Measurements from ENCODE around the gene C20orf96.
A peak's percentile ranks its signal among the peaks of the same experiment; 100 is the strongest.

Gene C20orf96

DNA sequence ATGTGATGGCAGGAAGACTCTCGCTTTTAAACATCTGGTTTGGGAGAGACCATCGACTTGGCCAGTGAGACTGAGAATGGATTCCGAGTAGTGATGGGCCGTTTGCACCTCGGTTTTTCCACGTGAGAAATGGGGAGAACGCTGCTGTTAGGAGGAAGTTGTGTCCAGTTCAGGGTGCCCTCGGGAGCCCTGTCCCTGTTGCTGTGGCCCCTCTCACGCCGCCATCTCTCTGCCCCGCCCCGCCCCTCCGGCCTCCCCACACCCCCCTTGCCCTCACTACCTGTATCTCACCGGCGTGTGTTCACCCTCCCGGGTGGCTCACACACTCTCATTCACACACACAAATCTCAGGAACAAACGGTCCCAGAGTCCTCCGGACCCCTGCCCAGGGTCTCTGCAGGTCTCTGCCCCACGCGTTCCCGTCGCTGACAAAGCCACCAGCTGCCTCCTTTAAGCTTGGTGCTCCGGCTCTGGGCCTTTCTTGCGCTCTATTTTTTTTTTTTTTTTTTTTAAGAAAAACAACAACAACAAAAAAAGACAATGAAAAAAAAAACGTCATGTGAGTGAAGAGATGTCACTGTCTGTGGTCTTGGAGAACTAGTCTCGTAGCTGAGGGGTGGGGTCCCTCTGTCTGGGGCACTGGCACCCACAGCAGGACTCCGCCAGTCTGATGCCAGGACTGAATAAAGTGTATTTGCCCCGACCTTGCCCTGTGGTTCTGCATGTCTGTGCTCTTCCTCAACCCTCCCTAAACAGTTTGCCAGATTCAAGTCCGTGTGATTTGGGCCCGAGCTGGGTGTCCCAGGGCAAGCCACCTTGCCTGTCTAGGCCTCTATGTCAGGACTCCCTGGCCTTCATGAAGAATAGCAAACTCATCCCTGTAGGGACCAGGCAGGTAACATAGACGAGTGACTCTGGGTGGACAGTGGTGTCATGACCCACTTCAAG is 37.8 kb upstream of the C20orf96 start:
- Histone ChIP-seq H2AFZ (ENCODE audit: low read length) (no peak overlapping the region), H3K4me3 (ENCODE audit: low read length, poor library complexity, severe bottlenecking) (peak overlapping the region; percentile 85), H3F3A (ENCODE audit: low read depth) (peaks cover 10% of the 10 kb centered on the region), H3K9me2 (replicated peaks; ENCODE audit: low read depth, low read length) (no peaks in the 10 kb centered on the region), H3K36me3 (ENCODE audit: insufficient read depth, low read length) (no peaks in the 10 kb centered on the region), H3K9ac (ENCODE audit: low read depth, low read length, poor library complexity, severe bottlenecking) (peak overlapping the region; percentile 86), H4K20me1 (ENCODE audit: insufficient read depth, low read length, poor library complexity, severe bottlenecking) (peaks cover 37% of the 10 kb centered on the region), H3K27me3 (ENCODE audit: insufficient read depth, low read length, poor library complexity, severe bottlenecking) (no peaks in the 10 kb centered on the region), H3K9me3 (ENCODE audit: insufficient read depth, low read depth, low read length) (no peaks in the 10 kb centered on the region), H3K79me2 (ENCODE audit: insufficient read depth, low read length) (peaks cover 45% of the 10 kb centered on the region), H3K4me2 (ENCODE audit: low read depth, low read length, poor library complexity, severe bottlenecking) (peak overlapping the region; percentile 95), H3K4me1 (ENCODE audit: insufficient read depth, low read length, poor library complexity, severe bottlenecking) (peaks cover 41% of the 10 kb centered on the region)
- TF ChIP-seq EZH2phosphoT487 (IDR thresholded peaks at IDR 0.05; ENCODE audit: borderline replicate concordance): no peak
- TF ChIP-seq CTCF (conservative IDR thresholded peaks at IDR 0.05; ENCODE audit: low read length): no peak

- Histone ChIP-seq H3K27me3 (ENCODE audit: insufficient read depth, low read length, poor library complexity, severe bottlenecking) (no peaks in the 10 kb centered on the region), H3K9me2 (replicated peaks; ENCODE audit: low read depth, low read length) (no peaks in the 10 kb centered on the region), H3K9me3 (ENCODE audit: insufficient read depth, low read depth, low read length) (no peaks in the 10 kb centered on the region), H4K20me1 (ENCODE audit: insufficient read depth, low read length, poor library complexity, severe bottlenecking) (peaks cover 37% of the 10 kb centered on the region), H3K9ac (ENCODE audit: low read depth, low read length, poor library complexity, severe bottlenecking) (peak overlapping the region; percentile 86), H3K79me2 (ENCODE audit: insufficient read depth, low read length) (peaks cover 45% of the 10 kb centered on the region), H3K4me1 (ENCODE audit: insufficient read depth, low read length, poor library complexity, severe bottlenecking) (peaks cover 44% of the 10 kb centered on the region), H2AFZ (ENCODE audit: low read length) (0 out of 2 replicates have a peak overlapping the region, but pooled peaks have one; percentile 24), H3K36me3 (ENCODE audit: insufficient read depth, low read length) (no peaks in the 10 kb centered on the region), H3F3A (ENCODE audit: low read depth) (peaks cover 10% of the 10 kb centered on the region), H3K4me3 (ENCODE audit: low read length, poor library complexity, severe bottlenecking) (peak overlapping the region; percentile 85), H3K4me2 (ENCODE audit: low read depth, low read length, poor library complexity, severe bottlenecking) (peak overlapping the region; percentile 95)
- no peak for TF ChIP-seq EZH2phosphoT487 (IDR thresholded peaks at IDR 0.05; ENCODE audit: borderline replicate concordance)
- no peak for TF ChIP-seq CTCF (conservative IDR thresholded peaks at IDR 0.05; ENCODE audit: low read length)
Measured at GRCh38 chr20:327186-328026, 36.9 kb upstream of the C20orf96 start.

GRCh38 chr20:326645-327185 is 36.2 kb upstream of the C20orf96 start:
- no peaks in the 10 kb centered on the region for H3K9me2 ChIP-seq (replicated peaks; ENCODE audit: low read depth, low read length)
- H3K36me3 ChIP-seq (ENCODE audit: insufficient read depth, low read length): no peaks in the 10 kb centered on the region
- H3K9me3 ChIP-seq (ENCODE audit: insufficient read depth, low read depth, low read length): no peaks in the 10 kb centered on the region
- peaks cover 45% of the 10 kb centered on the region for H3K79me2 ChIP-seq (ENCODE audit: insufficient read depth, low read length)
- H3K9ac ChIP-seq (ENCODE audit: low read depth, low read length, poor library complexity, severe bottlenecking): peak overlapping the region; percentile 94
- H3F3A ChIP-seq (ENCODE audit: low read depth): peaks cover 10% of the 10 kb centered on the region
- no peak for TF ChIP-seq EZH2phosphoT487 (IDR thresholded peaks at IDR 0.05; ENCODE audit: borderline replicate concordance)
- TF ChIP-seq CTCF (conservative IDR thresholded peaks at IDR 0.05; ENCODE audit: low read length): 0 out of 2 replicates have a peak, but pooled peaks have one; percentile 12
- H3K4me2 ChIP-seq (ENCODE audit: low read depth, low read length, poor library complexity, severe bottlenecking): peak overlapping the region; percentile 66
- H2AFZ ChIP-seq (ENCODE audit: low read length): peak overlapping the region; percentile 25; the same call in 1 of the 2 replicates
- H4K20me1 ChIP-seq (ENCODE audit: insufficient read depth, low read length, poor library complexity, severe bottlenecking): peaks cover 37% of the 10 kb centered on the region
- peak overlapping the region; percentile 85 for H3K4me3 ChIP-seq (ENCODE audit: low read length, poor library complexity, severe bottlenecking)
- no peaks in the 10 kb centered on the region for H3K27me3 ChIP-seq (ENCODE audit: insufficient read depth, low read length, poor library complexity, severe bottlenecking)
- peaks cover 49% of the 10 kb centered on the region for H3K4me1 ChIP-seq (ENCODE audit: insufficient read depth, low read length, poor library complexity, severe bottlenecking)
